ENCODE data around the gene PTH2R.

GRCh38 chr2:208440716-208441115 is 34.1 kb downstream of the PTH2R start:
- TF ChIP-seq CTCF (IDR thresholded peaks at IDR 0.05) (no peak), POLR2A (IDR thresholded peaks at IDR 0.05) (no peak), EP300 (IDR thresholded peaks at IDR 0.05) (no peak)

Measured in tibial nerve (tissue), 4 donors.